Left kidney (tissue), 2 donors: ENCODE data around the gene RAPGEF4. TPM values are rescaled to one million over a fixed set of nuclear protein-coding genes. Genes with fewer than 3 reads are reported as not detected.

Experiments
- DNase-seq: peaks from one replicate; pipeline ENCODE4 v3.0.0-alpha.2; 2013
- polyA plus RNA-seq: library from polyadenylated mRNA; unstranded; fragments of 120-200 nt; gene quantifications from one replicate; pipeline ENCODE4 v1.2.1, GENCODE V29; 2013; ENCODE audit not compliant: insufficient read length

Gene RAPGEF4
- polyA plus RNA-seq, 1 donor = 13.4 TPM

DNA sequence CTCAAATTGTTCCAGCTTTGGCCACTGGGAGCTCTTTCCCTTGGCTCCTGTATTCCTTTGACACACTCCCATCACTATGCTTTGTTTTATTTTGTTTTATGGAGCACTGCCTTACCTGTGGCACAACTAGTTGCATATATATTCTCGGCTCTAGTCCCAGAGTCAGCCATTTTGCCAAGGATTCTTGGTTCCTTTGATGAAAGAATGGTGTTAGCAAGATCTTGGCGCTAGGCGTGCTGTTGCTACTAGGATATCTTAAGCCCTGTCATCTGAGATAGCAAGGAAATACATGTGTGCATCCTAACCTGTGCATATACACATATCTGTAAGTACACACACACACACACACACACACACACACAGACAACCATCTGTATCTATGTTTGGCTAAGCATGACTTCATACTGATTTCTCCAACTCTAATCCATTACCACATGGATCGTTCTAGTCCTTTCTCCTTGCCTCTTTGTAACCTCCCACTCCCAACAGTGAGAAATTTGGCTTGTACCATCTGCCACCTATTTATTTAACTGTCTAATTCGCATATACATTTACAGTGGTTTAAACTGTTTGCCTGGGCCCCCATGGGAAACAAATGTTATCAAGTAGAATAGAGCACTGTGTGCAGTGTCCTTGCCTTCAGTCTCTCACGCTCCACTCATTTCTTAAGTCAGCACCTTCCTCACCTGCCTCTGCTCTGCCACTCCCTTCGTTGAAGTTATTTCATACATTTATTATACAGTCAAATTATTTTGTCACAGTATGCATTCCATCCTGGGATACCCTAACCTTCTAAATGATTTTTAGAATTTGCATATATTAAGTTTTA, 202.5 kb downstream of the RAPGEF4 start:
- no peak for DNase-seq

DNA sequence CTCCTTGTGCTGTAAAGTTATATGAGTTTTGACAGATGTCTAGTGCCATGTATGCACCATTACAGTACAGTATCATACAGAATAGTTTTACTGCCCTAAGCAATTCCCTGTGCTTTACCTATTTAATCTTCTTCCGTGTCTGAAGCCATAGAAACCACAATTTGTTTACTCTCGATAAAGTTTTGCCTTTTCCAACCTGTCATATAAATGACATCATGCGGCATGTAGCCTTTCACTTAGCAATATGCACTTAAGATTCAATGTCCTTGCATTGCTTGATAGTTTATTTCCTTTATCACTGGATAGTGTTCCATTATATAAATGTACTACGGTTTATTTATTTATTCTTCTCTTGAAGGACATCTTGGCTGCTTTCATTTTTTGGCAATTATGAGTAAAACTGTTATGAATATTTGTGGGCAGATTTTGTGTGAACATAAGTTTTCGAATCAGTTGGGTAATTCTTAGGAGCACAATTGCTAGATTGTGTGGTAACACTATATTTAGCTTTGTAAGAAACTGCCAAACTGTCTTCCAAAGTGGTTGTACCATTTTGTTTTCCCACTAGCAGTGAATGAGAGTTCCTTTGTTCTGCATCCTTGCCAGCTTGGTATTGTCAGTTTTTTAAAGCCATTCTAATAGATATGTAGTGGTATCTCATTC, 203.2 kb downstream of the RAPGEF4 start:
- DNase-seq = no peak

DNA sequence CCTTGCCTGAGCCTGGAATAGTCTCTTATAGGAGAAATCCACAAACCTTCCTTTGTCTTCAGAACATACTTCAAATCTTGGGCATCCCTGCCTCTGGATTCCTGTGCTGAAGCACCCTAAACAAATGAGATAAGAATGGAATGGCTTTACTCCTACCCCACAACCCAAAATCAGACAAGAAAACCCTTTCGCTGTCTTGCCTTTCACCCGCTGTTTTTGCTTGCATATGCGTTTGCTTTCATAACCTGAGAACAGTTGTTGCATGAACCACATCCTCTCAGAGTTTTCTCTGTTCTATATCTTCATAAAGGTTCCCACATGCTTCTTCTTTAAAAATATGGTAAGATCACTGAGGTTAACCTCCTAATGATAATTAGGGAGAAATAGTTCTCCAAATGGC, 207.9 kb downstream of the RAPGEF4 start:
- DNase-seq = no peak

DNA sequence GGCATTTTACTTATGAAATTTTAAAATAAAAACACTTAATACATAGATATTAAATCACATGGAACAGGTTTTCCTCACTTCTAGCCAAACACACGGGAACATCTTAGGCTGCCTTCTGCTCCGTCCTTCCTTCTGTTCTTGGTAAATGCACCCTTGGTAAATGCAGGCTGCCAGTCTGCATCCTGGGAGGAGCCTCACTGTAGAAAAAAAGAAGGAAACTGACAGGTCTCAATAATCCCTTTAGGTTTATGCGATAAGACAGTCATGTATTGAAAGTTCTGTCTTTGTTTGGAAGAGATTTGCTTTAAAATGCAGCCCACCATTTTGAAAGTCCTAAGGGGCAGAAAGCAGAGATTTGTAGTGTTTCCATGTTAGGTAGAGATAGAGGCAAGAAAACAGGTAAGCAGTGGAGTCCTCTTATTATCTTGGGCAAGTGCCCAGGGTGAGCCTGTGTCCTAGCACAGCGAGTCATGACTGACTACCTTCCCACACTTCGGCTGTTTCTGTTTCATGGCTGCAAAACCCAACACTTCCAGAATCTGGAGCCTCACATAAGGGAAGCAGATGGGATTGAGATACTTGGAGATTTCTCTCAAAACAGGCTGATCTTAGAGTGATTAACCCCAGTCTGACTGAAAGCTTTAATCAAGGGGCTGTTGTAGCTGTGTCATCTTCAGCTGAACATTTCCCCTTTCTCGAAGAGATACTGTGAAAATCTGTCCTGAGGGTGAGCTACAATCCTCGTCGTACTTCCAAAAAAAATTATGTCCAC, 208.6 kb downstream of the RAPGEF4 start:
- DNase-seq = no peak

DNA sequence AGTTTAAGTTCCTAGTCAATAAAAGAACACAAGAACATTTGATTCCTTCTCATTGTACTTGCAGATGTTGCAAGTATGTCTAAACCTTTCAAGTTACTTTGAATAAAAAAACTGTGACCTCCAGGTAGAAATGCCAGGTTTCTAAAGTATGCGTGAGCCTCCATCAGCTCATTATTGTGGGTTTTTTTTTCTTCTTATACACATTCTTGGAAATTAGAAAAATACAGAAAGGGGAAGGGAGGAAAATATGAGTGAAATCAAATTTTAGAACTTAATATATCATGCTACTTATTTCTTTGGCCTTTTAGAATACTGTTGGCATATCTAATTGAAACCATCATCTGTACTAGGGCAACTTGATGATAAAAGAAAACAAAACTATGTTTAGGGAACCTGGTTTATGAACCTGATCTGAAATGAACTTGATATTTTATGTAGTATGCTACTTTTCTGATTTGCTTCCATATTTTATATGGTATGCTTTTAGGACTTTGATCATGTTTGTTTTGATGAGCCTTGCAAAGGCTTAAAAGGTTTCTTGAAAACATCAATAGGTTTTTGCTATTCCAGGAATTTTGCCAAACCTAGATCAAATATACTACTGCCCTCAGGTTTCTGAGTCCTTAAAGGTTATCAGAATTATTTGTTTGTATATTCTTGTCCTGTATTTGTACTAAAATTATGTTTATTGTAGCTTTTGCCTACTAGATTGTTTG, 209.3 kb downstream of the RAPGEF4 start:
- no peak for DNase-seq

DNA sequence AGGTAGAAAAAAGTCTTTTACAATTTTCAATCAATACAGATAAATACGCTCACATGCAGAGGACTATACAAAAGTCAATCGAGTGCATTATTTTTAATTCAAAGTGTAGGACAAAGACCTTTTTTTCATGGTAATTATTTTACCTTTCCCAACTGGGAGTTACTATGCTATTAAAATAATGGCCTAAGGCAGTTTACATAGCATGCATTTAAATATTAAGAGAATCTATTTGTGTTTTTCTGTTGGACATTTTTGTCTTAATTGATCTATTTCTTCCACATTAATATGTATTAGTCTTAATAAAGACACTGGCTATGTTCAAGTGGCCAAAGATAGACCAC, 209.8 kb downstream of the RAPGEF4 start:
- DNase-seq = no peak

DNA sequence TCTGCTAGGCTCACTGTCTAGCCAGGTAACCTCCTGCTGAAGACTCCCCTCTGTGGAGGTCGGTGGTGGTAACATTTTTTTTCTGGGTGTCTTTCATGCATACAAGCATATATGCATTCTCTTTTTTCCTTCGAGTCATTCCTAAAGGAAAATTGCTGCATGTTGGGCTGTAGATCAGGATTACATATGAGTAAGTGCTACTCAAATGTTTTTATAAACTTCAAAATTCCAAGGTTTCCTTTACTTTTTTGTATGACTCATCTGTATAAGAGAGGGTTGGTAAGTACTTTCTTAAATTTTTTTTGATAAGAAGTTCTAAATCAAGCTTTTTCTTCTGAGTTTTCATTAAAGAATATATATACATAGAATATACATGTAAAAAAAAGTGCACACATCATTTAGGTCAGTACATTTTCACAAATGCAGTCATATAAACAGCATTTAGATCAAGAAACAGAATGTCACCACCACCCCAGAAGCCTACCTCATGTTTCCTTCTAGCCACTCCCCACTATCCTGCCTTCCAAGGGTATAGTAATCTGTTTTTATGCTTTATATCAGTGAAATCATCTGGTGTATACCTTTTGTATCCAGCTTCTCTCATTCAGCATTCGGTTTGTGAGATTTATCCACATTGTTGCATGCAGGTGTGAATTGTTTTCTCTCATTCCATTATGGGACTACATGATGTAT, 212.0 kb downstream of the RAPGEF4 start:
- no peak for DNase-seq

DNA sequence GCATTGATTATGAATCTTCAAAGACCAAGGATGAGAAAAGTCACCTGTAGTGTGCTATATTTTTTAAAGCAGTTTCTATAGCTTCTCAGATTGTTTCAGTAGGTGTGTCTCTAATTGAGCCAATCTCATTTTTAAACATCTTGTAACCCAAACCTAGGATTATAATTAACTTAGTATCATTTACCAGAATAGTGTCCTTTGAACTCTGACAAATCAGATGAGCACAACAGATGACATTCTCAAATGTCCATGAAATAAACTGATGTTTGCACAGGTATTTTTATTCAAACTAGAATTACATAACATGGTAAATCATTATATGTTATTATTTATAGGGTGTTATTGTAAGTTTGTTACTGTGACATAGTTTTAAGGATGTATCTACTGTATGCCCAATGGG, 213.9 kb downstream of the RAPGEF4 start:
- DNase-seq = no peak

DNA sequence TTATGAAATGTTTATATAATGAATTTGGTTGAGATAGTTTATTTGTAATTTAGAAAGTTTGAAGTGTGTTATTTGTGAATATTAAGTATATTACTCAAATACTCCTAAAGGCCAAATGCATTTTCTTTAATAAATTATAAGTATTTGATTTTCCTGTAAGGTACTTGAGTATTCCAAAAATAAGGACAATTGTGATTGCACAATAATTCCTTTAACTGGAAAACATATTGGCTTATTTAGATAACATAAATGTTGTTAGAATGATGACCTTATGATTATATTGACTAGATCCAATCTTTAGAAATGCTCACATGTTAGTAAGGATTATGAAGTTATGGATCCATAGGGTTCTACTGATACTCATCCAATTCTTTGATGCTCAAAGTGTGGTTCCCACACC, 214.9 kb downstream of the RAPGEF4 start:
- DNase-seq = no peak

DNA sequence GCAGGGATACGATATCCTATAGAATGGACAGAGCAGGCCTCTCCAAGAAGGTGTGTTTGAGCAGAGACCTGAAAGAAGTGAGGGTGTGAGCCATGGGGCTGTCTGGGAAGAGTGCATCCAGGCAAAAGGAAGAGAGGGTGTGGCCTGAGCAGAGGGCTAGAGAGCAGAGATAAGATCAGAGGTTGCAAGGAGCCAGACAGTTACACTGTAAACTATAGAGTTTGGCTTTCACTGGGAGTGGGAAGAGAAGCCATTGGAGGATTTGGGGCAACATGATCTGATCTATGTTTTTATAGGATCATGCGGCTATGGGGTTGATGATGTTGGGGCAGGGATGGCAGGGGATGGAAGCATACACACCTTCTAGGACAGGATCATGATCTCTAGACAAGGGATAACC, 215.9 kb downstream of the RAPGEF4 start:
- DNase-seq = no peak

DNA sequence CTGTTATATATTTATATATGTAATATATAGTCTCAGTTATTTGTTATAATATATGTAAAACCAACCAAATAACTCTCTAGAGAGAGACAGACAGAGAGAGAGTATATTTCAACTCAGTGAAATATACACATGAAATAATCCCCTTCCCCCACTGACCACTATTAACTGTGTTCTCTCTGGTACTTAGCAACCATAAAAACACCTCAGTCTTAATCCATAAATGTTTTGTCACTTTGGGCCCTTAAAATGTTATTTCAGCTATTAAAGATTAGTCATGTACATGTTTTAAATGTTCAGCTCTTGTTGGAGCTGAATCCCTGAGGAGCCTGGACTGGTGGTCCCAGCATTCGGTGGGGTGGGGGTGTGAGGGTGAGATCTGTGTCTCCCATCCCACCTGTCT, 217.8 kb downstream of the RAPGEF4 start:
- DNase-seq = no peak

DNA sequence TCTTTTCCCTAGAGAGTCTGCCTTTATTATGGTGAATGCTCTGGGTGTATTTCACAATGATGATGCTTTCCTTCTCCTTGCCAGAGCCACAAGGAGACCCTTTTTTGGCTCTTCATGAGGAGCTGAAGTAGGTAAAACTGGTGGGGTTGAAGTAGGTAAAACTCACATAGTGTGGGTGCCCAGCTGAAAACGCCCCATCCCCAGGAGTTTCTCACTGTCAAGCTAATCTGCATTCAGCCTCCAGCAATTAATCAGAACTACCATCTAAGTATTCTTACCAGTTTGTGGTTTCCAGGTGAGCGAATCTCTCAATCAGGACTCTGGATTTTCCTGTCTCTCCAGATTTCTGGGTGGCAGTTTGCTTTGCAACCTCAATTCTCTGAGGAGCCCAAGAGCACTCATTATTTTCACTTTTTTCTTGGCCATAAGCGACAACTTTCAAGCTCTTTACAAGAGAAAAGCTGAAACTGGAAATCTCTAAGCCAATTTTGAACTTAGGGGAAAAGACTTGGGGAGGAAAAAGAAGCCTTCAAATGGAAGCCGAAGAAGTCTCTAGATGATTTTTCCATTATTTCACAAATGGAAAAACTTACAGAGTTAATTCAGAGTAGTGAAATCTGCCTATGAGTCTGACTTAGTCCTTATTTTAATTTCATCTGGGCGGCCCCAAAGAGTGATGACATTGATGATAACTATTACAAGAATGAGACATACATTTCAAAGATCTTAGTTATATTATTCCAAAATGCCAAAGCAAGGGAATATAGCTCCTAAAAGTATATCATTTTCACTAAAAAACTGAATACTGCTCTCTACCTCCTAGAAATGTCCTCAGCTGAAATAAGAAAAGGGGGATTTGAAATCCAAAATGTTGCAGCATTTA, 218.6 kb downstream of the RAPGEF4 start:
- no peak for DNase-seq

DNA sequence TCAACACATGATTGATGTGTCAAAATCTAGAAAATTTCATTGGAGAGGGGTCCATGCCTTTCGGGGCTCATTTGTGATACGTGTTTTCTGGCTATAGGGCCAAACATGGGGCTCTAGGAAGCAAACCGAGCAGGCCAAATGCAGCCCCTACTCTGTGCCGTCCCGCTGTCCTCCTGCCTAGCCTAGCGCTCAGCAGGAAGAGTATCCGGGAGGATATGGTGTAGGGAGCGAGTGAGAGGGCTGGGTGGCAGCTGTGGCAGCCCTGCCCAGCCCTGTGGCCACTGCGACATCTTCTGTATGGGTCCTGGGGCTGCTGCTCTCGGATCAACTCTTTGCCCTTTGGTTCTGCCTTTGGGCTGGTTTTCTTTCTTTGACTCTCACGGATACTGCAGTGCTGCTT, 219.9 kb downstream of the RAPGEF4 start:
- no peak for DNase-seq

DNA sequence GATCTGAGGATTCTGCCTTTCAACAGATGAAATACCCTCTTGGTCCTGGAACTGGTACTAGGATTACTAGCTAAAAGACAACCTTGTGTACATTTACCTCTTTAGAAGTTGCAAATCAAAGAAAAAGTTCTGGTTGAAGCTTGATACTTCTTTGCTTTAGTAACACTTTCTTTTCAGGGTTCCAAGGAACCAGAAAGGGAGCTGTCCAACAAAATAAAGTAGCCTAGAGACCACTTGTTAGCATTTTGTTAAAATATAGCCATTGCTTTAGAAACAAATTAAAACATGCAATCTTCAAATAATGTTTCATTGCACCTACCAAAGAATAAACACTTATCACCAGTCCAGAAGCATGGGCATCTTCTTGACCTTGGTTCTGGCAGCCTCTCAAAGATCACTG, 222.1 kb downstream of the RAPGEF4 start:
- DNase-seq = no peak

DNA sequence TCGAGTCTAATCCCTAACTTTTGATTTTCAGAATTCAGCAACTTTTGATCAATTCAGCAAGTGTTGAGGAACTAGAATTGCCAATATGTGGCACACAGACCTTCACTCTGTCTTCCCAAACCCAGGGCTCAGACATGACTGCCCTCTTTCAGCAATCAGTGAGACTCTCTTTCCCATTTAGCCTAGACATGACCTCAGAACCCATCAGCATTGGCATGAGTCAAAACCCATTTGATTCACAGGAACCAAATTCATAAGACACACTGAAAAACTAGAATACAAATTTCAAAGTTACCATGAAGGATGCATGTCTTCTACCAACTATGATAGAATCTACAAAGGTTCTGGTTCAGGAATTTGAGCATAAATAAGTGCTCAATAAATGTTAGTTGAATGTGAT, 226.4 kb downstream of the RAPGEF4 start:
- no peak for DNase-seq

DNA sequence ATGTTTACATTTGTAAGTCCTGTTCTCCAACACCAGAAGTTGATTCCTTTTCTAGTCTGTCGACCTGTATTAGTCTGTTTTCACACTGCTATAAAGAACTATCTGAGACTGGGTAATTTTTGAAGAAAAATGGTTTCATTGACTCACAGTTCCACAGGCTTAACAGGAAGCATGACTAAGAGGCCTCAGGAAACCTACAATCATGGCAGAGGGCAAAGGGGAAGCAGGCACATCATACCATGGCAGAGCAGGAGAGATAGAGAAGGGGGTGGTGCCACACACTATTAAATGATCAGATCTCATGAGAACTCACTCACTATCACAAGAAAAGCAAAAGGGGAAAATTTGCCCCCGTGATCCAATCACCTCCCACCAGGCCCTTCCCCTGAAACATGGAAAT, 227.2 kb downstream of the RAPGEF4 start:
- DNase-seq = no peak

DNA sequence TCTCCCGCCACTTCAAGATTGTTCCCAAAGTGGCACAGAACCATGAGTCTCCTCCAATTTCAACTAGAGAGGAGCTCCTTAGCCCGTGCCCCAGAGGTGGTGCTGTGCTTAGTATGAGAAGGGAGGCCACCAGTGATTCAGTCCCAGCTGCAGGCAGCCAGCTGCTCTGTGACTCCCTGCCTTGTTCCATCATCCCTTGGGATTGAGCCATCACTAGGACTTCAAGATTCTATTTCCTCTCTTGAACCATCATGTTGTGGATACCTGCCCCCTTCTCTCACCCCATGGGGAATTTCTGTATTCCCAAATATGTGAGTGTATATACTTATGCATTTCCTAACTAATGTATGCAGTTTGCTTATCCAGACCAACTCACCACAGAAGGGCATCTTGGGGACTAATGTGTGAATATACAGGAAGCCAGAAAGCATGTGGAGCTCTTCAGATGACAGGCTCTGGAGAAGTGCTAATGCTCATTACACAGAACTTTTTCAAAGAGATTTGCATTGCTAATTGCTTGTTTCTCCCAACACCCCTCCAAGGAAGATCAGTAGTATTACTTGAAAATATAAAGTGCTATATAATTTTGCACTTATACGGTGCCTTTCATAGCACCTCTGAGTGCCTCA, 229.0 kb downstream of the RAPGEF4 start:
- no peak for DNase-seq

DNA sequence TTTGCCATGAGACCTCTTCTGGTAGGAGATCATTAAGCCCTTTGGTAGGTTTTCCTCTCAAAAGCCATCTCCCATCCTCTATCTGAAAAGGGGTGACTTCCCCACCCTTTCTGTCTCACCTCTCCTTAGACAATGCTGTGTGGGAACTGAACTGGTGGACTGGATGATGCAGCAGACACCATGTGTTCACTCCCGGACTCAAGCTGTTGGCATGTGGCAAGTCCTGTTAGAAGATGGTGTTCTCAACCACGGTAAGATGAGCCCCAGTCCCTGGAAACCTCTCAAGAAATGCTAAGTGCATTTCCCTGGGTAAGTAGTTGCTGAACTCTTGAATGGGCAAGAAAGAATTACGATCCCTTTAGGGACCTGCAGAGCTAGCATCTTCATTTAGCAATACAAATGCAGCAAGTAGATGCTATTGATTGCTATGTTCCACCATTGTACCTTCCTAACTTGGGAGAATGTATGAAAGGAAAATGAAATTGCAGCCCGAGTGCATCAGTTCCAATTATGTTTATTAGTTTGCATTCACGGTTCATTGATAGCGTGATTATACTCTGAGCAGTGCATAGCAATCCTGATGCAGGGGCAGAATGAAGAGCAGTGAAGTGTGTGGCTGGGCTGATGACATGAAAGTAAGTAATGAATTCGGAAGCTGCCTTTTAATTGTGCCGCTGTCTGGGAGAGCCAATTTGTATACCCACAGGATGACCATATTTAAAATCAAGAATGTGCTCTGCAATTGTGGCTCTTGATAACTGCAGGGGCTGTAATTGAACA, 230.0 kb downstream of the RAPGEF4 start:
- no peak for DNase-seq
